Stimulated activated naive CD8-positive, alpha-beta T cell treated with anti-CD3 and anti-CD28 coated beads, Interleukin-15, Interleukin-2, amounts not matched to agents 100 ng/mL and 50 ng/mL, for 24 hours (primary cell): ENCODE results near the gene DBN1.
A peak's percentile ranks its signal among the peaks of the same experiment; 100 is the strongest.
"Not testable (repeated sequence)": the region's sequence is repeated elsewhere in the genome, so short reads cannot be mapped to it uniquely, and the experiment has no call there.

Source experiments
- H3K27ac Mint-ChIP-seq: one replicate; pipeline ENCODE4 v1.8.0; 2021; ENCODE audit warnings: mild to moderate bottlenecking, mixed read lengths
- H3K27me3 Mint-ChIP-seq: one replicate; pipeline ENCODE4 v1.8.0; 2021; ENCODE audit warnings: mixed read lengths
- H3K36me3 Mint-ChIP-seq: one replicate; pipeline ENCODE4 v1.8.0; 2021; ENCODE audit warnings: low read depth, mixed read lengths
- H3K4me1 Mint-ChIP-seq: one replicate; pipeline ENCODE4 v1.8.0; 2021; ENCODE audit warnings: low read depth, mixed read lengths
- H3K4me3 Mint-ChIP-seq: one replicate; pipeline ENCODE4 v1.8.0; 2021; ENCODE audit warnings: mild to moderate bottlenecking, mixed read lengths
- H3K9me3 Mint-ChIP-seq: one replicate; pipeline ENCODE4 v1.8.0; 2021; ENCODE audit warnings: mixed read lengths

DBN1 gene

GRCh38 chr5:177417081-177417480 is 56.4 kb downstream of the DBN1 start:
- not testable (repeated sequence) for H3K9me3 Mint-ChIP-seq, H3K27ac Mint-ChIP-seq, H3K27me3 Mint-ChIP-seq, H3K36me3 Mint-ChIP-seq, H3K4me3 Mint-ChIP-seq
- H3K4me1 Mint-ChIP-seq, result peaks cover 28% of the 10 kb centered on the region

GRCh38 chr5:177414481-177414880 is 59.0 kb downstream of the DBN1 start:
- Mint-ChIP-seq H3K27ac (no peak overlapping the region), H3K36me3 (no peaks in the 10 kb centered on the region), H3K9me3 (no peaks in the 10 kb centered on the region), H3K4me1 (peaks cover 43% of the 10 kb centered on the region), H3K27me3 (no peaks in the 10 kb centered on the region), H3K4me3 (no peak overlapping the region)

GRCh38 chr5:177412603-177413233 is 60.7 kb downstream of the DBN1 start:
- H3K9me3 Mint-ChIP-seq, result no peaks in the 10 kb centered on the region
- H3K27ac Mint-ChIP-seq, result peak overlapping the region; percentile 49
- H3K4me1 Mint-ChIP-seq, result peaks cover 43% of the 10 kb centered on the region
- H3K36me3 Mint-ChIP-seq, result no peaks in the 10 kb centered on the region
- H3K27me3 Mint-ChIP-seq, result no peaks in the 10 kb centered on the region
- peak overlapping the region; percentile 48 for H3K4me3 Mint-ChIP-seq

- H3K27me3 Mint-ChIP-seq, result no peaks in the 10 kb centered on the region
- H3K4me3 Mint-ChIP-seq, result no peak overlapping the region
- no peaks in the 10 kb centered on the region for H3K36me3 Mint-ChIP-seq
- no peak overlapping the region for H3K27ac Mint-ChIP-seq
- H3K9me3 Mint-ChIP-seq, result no peaks in the 10 kb centered on the region
- H3K4me1 Mint-ChIP-seq, result peaks cover 51% of the 10 kb centered on the region
Measured at GRCh38 chr5:177410575-177410974, 62.9 kb downstream of the DBN1 start.

- Mint-ChIP-seq H3K4me3 (no peak within 1 kb of the TSS), H3K9me3 (no peaks in the 10 kb centered on the region), H3K27me3 (no peaks in the 10 kb centered on the region), H3K27ac (no peak within 1 kb of the TSS), H3K4me1 (peaks cover 59% of the 10 kb centered on the region), H3K36me3 (no peaks in the 10 kb centered on the region)
Measured at GRCh38 chr5:177409043-177409801, 64.2 kb downstream of the DBN1 start, which contains the start of gene F12. F12 (minus strand) TSS chr5:177409564; CDS start chr5:177409527, 37 bp downstream.
